ENCODE data around the gene UST. TPM values are rescaled to one million over a fixed set of nuclear protein-coding genes. Genes with fewer than 3 reads are reported as not detected.

Gene UST
- total RNA-seq, 4 donors from 2014 or later: 2.3 to 8.4 (median 2.8) TPM

GRCh38 chr6:148981515-148981914 lies 234.7 kb downstream of the UST start:
- H3K4me1 ChIP-seq: no peaks in the 10 kb centered on the region
- in situ Hi-C loops (cut with MboI; ENCODE audit: low sequenced_read_pairs in 4 of 4): no loop called here
- no peak overlapping the region for H3K4me3 ChIP-seq
- no peaks in the 10 kb centered on the region for H3K27me3 ChIP-seq
- intact Hi-C loops (cut with DNase I; ENCODE audit: low total_unique reads): no loop called here
- no peaks in the 10 kb centered on the region for H3K9me3 ChIP-seq
- H3K27ac ChIP-seq: no peak overlapping the region
- TF ChIP-seq CTCF (IDR thresholded peaks at IDR 0.05 in 4 of 5, conservative IDR thresholded peaks at IDR 0.05 in 1 of 5) (no peak), POLR2A (IDR thresholded peaks at IDR 0.05) (no peak)
- no peak for DNase-seq
- H3K36me3 ChIP-seq: no peaks in the 10 kb centered on the region
- no peak for ATAC-seq

DNA sequence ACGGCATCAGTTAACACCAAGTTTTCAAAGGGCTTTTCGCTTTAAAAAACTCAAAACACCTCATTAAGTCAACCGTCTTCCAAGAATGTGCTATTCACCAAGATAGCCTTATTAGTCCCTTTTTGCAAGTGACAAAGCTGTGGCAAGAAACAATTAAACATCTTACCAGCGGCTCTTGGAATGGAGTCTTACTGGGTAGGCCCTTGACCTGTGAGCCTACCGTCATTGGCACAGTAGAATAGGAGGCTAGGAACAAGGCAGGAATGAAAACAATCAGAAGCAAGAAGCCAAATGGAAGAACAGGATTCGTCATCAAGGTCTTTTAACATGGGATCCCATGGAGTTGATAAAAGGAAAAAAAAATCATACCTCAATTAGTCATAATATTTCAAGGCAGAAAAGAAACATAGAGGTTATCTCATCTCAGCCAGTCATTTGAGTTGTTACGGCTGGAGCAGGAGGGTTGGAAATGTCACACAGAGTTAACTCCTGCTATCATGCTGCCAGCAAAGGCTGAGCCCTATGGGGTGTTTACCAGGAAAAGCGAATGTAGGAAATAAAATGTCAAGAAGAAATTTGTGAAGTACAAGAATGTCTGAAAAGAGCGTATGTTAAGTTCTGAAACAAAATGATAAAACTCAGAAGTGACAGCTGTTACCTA lies 236.4 kb downstream of the UST start:
- ATAC-seq: no peak
- H3K27me3 ChIP-seq: no peaks in the 10 kb centered on the region
- no peak for TF ChIP-seq POLR2A (IDR thresholded peaks at IDR 0.05)
- no peak for TF ChIP-seq CTCF (IDR thresholded peaks at IDR 0.05 in 4 of 5, conservative IDR thresholded peaks at IDR 0.05 in 1 of 5)
- H3K4me1 ChIP-seq: no peaks in the 10 kb centered on the region
- H3K4me3 ChIP-seq: no peak overlapping the region
- in situ Hi-C loops (cut with MboI; ENCODE audit: low sequenced_read_pairs in 4 of 4) (no loop called here), intact Hi-C loops (cut with DNase I; ENCODE audit: low total_unique reads) (no loop called here)
- H3K36me3 ChIP-seq: no peaks in the 10 kb centered on the region
- no peak overlapping the region for H3K27ac ChIP-seq
- DNase-seq: no peak
- H3K9me3 ChIP-seq: no peaks in the 10 kb centered on the region

DNA sequence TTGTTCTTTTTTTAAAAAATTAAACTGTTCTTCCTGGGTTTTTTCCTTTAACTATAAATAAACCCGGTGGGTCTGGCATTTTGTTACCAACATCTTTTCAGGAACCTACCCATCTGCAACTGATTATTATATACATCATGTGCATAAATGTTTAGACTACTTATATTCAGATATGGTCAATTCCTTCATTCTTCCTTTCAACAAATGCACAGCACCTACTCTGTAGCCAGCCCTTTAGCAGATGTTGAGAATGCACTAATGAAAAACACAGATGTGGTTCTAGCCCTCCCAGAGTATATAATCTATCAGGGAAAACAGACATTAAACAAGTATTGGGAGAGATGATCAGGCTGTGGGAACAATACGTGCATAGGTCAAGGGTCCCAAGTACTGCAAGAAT lies 237.1 kb downstream of the UST start:
- no peak overlapping the region for H3K4me3 ChIP-seq
- intact Hi-C loops (cut with DNase I; ENCODE audit: low total_unique reads) (no loop called here), in situ Hi-C loops (cut with MboI; ENCODE audit: low sequenced_read_pairs in 4 of 4) (no loop called here)
- no peak for ATAC-seq
- no peak for DNase-seq
- H3K36me3 ChIP-seq: no peaks in the 10 kb centered on the region
- no peaks in the 10 kb centered on the region for H3K27me3 ChIP-seq
- no peaks in the 10 kb centered on the region for H3K4me1 ChIP-seq
- no peaks in the 10 kb centered on the region for H3K9me3 ChIP-seq
- no peak for TF ChIP-seq CTCF (IDR thresholded peaks at IDR 0.05 in 4 of 5, conservative IDR thresholded peaks at IDR 0.05 in 1 of 5)
- no peak for TF ChIP-seq POLR2A (IDR thresholded peaks at IDR 0.05)
- no peak overlapping the region for H3K27ac ChIP-seq

DNA sequence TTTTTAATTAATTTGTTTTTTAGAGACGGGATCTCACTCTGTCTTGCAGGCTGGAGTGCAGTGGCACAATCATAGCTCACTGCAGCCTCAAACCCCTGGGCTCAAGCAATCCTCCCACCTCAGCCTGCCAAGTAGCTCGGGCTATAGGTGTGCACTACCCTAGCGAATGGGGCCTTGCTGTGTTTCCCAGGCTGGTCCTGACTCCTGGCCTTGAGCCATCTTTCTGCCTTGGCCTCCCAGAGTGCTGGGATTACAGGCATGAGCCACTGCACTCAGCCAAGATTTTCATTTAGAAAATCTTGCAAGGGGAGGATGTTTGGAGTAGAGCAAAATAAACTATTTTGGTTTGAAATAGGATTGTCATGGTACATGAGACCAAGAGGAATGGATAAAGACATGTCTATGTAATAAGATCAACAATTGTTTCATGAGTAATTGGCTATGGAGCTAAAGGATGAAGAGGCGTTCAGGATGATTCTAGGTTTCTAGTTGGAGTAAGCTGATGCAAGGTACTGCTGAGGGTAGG lies 237.8 kb downstream of the UST start:
- Histone ChIP-seq H3K4me3 (no peak overlapping the region), H3K4me1 (no peaks in the 10 kb centered on the region), H3K27ac (no peak overlapping the region), H3K36me3 (no peaks in the 10 kb centered on the region), H3K27me3 (no peaks in the 10 kb centered on the region), H3K9me3 (no peaks in the 10 kb centered on the region)
- no peak for TF ChIP-seq POLR2A (IDR thresholded peaks at IDR 0.05)
- no peak for TF ChIP-seq CTCF (IDR thresholded peaks at IDR 0.05 in 4 of 5, conservative IDR thresholded peaks at IDR 0.05 in 1 of 5)
- in situ Hi-C loops (cut with MboI; ENCODE audit: low sequenced_read_pairs in 4 of 4): no loop called here
- DNase-seq (no peak), ATAC-seq (no peak)
- intact Hi-C loops (cut with DNase I; ENCODE audit: low total_unique reads): no loop called here

DNA sequence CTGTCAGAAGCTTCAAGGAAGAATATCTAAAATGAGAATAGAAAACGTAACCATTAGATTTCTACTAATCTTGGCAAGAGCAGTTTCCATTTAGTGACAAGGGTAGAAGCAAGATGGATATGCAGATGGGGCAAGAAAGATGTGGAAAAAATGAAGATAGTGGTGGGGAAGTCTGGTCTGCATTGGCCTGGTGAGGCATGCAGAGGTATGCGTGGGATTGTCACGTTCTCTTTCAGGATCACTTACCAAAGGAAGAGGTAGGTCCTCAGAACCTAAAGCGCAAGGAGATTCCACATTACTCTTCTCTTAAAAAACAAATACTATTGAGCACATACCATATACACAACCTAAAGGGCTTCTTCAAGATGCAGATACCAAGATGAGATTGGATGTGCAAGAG lies 238.7 kb downstream of the UST start:
- DNase-seq (no peak), ATAC-seq (no peak)
- no peak for TF ChIP-seq CTCF (IDR thresholded peaks at IDR 0.05 in 4 of 5, conservative IDR thresholded peaks at IDR 0.05 in 1 of 5)
- TF ChIP-seq POLR2A (IDR thresholded peaks at IDR 0.05): no peak
- intact Hi-C loops (cut with DNase I; ENCODE audit: low total_unique reads) (no loop called here), in situ Hi-C loops (cut with MboI; ENCODE audit: low sequenced_read_pairs in 4 of 4) (no loop called here)
- H3K4me1 ChIP-seq: peaks cover 0 to 7% of the 10 kb centered on the region in 2 donors
- H3K27ac ChIP-seq: no peak overlapping the region
- H3K4me3 ChIP-seq: no peak overlapping the region
- H3K9me3 ChIP-seq: no peaks in the 10 kb centered on the region
- H3K36me3 ChIP-seq: no peaks in the 10 kb centered on the region
- H3K27me3 ChIP-seq: no peaks in the 10 kb centered on the region

Measured in gastrocnemius medialis (tissue), 4 donors.